Fibroblast of the aortic adventitia (primary cell): ENCODE results near the gene ELOVL2. TPM values are rescaled to one million over a fixed set of nuclear protein-coding genes. Genes with fewer than 3 reads are reported as not detected.
A peak's percentile ranks its signal among the peaks of the same experiment; 100 is the strongest.

ENCODE experiments used
- DNase-seq: peaks from one replicate; pipeline ENCODE4 v3.0.0-alpha.2; 2010; ENCODE audit warnings: low read depth
- H3K4me3 ChIP-seq: 2 replicates; pipeline ENCODE4 v1.5.1; 2011; ENCODE audit warnings: low read depth, mild to moderate bottlenecking, control low read depth, low read length, moderate library complexity
- total RNA-seq: library from RNA; depleted of rRNA; stranded (reverse); fragments of >200 nt; gene quantifications from 2 replicates; pipeline ENCODE4 v1.2.3, GENCODE V29; 2012; ENCODE audit warnings: low replicate concordance
- TF ChIP-seq, protein P1 (sequence below): IDR thresholded peaks from 2 replicates; pipeline ENCODE4 v1.5.1; 2011; ENCODE audit warnings: mild to moderate bottlenecking, low read length, control low read depth, inconsistent platforms; ENCODE audit not compliant: insufficient read depth

ELOVL2 gene
- total RNA-seq, 1 donor, result 0.18 TPM

DNA sequence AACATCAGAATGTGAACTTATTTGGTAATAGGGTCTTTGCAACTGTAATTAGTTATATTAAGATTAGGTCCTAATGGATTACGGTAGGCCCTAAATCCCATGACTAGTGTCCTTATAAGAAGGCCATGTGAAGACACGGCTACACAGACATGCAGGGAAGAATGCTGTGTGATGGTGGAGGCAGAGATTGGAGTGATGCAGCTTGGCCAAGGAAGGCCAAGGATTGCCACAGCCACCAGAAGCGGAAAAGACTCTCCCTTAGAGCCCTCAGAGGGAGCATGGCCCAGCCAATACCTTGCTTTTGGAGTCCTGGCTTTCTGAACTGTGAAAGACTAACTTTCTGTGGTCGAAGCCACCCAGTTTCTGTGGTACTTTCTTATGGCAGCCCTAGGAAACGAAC lies 39.9 kb upstream of the ELOVL2 start:
- DNase-seq, result no peak
- no peak overlapping the region for H3K4me3 ChIP-seq
- TF ChIP-seq, protein P1, sequence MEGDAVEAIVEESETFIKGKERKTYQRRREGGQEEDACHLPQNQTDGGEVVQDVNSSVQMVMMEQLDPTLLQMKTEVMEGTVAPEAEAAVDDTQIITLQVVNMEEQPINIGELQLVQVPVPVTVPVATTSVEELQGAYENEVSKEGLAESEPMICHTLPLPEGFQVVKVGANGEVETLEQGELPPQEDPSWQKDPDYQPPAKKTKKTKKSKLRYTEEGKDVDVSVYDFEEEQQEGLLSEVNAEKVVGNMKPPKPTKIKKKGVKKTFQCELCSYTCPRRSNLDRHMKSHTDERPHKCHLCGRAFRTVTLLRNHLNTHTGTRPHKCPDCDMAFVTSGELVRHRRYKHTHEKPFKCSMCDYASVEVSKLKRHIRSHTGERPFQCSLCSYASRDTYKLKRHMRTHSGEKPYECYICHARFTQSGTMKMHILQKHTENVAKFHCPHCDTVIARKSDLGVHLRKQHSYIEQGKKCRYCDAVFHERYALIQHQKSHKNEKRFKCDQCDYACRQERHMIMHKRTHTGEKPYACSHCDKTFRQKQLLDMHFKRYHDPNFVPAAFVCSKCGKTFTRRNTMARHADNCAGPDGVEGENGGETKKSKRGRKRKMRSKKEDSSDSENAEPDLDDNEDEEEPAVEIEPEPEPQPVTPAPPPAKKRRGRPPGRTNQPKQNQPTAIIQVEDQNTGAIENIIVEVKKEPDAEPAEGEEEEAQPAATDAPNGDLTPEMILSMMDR, result no peak

- DNase-seq, result peak; percentile 21
- H3K4me3 ChIP-seq, result no peak overlapping the region
- TF ChIP-seq, protein P1, result no peak
Observed at GRCh38 chr6:11083491-11083890, 39.4 kb upstream of the ELOVL2 start.

DNA sequence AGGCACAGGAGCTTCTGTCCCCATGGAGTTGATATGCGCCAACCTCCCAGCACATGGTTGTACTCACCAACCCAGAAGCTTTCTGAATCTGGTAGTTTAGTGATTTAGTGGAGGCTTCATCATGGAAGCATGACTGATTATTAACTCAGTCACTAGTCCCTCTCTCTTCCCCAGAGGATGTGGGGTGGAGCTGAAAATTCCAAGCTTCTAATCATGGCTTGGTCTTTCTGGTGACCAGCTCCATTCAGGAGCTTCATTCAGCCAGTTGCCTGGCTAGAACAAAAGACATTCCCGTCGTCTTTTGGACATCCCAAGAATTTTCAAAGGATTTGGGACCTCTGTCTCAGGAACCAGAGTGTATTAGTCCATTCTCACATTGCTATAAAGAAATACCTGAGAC lies 36.2 kb upstream of the ELOVL2 start:
- TF ChIP-seq, protein P1, result no peak
- H3K4me3 ChIP-seq, result no peak overlapping the region
- no peak for DNase-seq

- H3K4me3 ChIP-seq, result no peak overlapping the region
- DNase-seq, result no peak
- TF ChIP-seq, protein P1, result no peak
Observed at GRCh38 chr6:11078266-11078665, 34.2 kb upstream of the ELOVL2 start.

DNA sequence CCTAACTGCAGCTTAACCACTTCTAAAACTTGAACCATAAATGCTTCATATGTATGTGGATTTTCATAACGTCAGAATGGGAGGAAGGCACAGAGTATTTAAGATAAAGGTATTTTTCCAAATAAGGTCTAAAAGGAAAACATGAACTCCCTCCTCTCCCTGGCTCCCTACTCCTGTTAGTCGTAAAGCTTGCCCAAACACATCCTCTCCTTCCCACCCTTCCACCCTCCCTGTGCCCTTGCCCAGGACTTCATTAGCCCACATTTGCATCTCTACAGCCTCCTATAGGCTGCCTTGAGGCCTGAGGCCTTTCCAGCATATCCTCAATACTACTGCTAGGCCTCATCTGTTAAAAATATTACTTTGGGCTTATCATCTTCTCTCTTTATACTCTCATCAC lies 32.4 kb upstream of the ELOVL2 start:
- TF ChIP-seq, protein P1, result no peak
- DNase-seq, result no peak
- H3K4me3 ChIP-seq, result no peak overlapping the region

DNA sequence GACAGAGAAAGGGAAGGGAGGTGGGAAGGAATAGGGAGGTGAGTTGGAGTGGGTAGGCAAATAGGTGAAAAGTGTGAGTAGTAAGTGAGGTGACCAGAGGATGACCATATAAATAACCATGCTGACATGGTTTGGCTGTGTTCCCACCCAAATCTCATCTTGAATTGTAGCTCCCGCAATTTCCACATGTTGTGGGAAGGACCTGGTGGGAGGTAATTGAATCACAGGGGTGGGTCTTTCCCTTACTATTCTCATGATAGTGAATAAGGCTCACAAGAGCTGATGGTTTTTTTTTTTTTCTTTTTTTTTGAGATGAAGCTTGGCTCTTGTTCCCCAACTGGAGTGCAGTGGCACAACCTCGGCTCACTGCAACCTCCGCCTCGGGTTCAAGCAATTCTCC lies 28.0 kb upstream of the ELOVL2 start:
- H3K4me3 ChIP-seq, result no peak overlapping the region
- DNase-seq, result no peak
- TF ChIP-seq, protein P1, result no peak

- TF ChIP-seq, protein P1, result no peak
- DNase-seq, result no peak
- H3K4me3 ChIP-seq, result no peak overlapping the region
Observed at GRCh38 chr6:11069760-11070159, 25.7 kb upstream of the ELOVL2 start.
